Nephron (organoid): Measurements from ENCODE around the gene RAD18.
A peak's percentile ranks its signal among the peaks of the same experiment; 100 is the strongest.

Experiments
- H3K27ac Mint-ChIP-seq, 3 experiments: 2 replicates each; pipeline ENCODE4 v1.8.0; 2020; ENCODE audit warnings: mixed read lengths in 3 of 3, mild to moderate bottlenecking in 2 of 3, moderate library complexity in 1 of 3
- H3K27me3 Mint-ChIP-seq: 2 replicates; pipeline ENCODE4 v1.8.0; 2021; ENCODE audit warnings: low read depth, mild to moderate bottlenecking, moderate library complexity, mixed read lengths
- H3K36me3 Mint-ChIP-seq: 2 replicates; pipeline ENCODE4 v1.8.0; 2020; ENCODE audit warnings: low read depth, mixed read lengths
- H3K4me1 Mint-ChIP-seq: 2 replicates; pipeline ENCODE4 v1.8.0; 2020; ENCODE audit warnings: mixed read lengths
- H3K4me3 Mint-ChIP-seq, 3 experiments: 2 replicates each; pipeline ENCODE4 v1.8.0; 2020; ENCODE audit warnings: mild to moderate bottlenecking in 3 of 3, mixed read lengths in 3 of 3, moderate library complexity in 2 of 3
- H3K9me3 Mint-ChIP-seq: 2 replicates; pipeline ENCODE4 v1.8.0; 2020; ENCODE audit warnings: mixed read lengths
- TF ChIP-seq, protein P1 (sequence below), 3 experiments: fragments of 200-600 bp; sonication (generic); IDR thresholded peaks; one replicate each; pipeline ENCODE4 v1.5.0; 2021; ENCODE audit warnings: antibody characterized with exemption in 3 of 3; ENCODE audit not compliant: unreplicated experiment in 3 of 3

Gene RAD18

DNA sequence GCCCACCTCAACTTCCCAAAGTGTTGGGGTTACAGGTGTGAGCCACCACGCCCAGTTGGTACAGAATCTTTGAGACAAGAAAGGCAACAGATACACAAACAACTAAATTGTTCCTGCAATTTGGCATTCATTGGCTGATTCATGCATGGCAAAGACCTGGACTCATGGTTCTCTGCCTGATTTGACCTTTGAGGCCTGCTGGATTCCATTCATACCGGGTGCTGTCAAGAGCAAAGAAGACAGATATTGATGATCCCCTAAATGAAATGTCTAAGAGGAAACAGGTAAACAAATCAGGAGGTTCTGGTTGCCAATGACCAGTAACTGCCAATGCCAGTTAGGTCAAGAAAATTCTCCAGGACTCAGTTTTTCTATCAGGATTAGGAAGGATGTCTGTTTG lies 43.9 kb upstream of the RAD18 start:
- Mint-ChIP-seq H3K27me3 (no peaks in the 10 kb centered on the region), H3K9me3 (no peaks in the 10 kb centered on the region), H3K36me3 (peaks cover 63% of the 10 kb centered on the region), H3K4me1 (peaks cover 8% of the 10 kb centered on the region), H3K27ac (no peak overlapping the region), H3K4me3 (no peak overlapping the region)
- TF ChIP-seq, protein P1, sequence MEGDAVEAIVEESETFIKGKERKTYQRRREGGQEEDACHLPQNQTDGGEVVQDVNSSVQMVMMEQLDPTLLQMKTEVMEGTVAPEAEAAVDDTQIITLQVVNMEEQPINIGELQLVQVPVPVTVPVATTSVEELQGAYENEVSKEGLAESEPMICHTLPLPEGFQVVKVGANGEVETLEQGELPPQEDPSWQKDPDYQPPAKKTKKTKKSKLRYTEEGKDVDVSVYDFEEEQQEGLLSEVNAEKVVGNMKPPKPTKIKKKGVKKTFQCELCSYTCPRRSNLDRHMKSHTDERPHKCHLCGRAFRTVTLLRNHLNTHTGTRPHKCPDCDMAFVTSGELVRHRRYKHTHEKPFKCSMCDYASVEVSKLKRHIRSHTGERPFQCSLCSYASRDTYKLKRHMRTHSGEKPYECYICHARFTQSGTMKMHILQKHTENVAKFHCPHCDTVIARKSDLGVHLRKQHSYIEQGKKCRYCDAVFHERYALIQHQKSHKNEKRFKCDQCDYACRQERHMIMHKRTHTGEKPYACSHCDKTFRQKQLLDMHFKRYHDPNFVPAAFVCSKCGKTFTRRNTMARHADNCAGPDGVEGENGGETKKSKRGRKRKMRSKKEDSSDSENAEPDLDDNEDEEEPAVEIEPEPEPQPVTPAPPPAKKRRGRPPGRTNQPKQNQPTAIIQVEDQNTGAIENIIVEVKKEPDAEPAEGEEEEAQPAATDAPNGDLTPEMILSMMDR (IDR thresholded peaks at IDR 0.05; ENCODE audit: unreplicated experiment in 3 of 3) = no peak

DNA sequence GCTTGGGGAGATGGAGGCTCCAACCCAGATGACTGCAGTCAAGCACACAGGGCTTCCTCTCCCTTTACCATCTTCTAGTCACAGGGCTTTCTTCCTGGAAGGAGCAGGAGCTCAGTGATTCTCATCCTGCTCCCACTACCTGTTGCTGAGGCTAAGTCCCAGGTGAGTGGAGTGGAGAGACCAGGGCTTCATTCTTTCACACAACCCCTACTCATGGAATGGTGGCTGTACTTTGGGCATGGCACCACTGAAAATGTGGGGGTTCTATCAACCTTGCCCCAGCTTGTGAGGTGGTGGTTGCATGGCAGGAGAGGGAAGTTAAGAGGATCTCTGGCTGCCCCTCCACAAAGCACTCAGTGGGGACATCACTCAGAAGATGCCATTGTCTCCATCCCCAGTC lies 36.8 kb upstream of the RAD18 start:
- Mint-ChIP-seq H3K36me3 (peaks cover 8% of the 10 kb centered on the region), H3K27me3 (peaks cover 5% of the 10 kb centered on the region), H3K4me3 (no peak overlapping the region), H3K27ac (no peak overlapping the region), H3K9me3 (no peaks in the 10 kb centered on the region), H3K4me1 (peaks cover 6% of the 10 kb centered on the region)
- TF ChIP-seq, protein P1 (IDR thresholded peaks at IDR 0.05; ENCODE audit: unreplicated experiment in 3 of 3) = no peak

DNA sequence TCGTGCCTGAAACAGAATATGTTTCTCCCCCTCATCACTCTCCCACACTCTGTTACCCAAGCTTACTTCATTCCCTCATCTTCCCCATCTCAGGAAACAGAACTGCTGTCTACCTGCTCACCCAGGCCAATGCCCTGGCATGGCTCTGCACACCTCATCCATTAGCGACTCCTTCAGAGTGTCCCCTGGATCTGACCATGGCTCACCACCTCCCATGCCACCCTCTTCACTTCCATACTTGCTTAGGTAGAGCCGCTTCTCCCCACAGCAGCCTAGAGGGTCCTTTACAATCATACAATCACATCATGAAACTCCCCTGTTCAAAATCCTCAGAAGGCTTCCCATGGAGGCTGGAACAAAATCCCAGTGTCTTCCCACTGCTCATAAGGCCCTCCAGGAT lies 33.9 kb upstream of the RAD18 start:
- H3K4me1 Mint-ChIP-seq = peaks cover 6% of the 10 kb centered on the region
- H3K27ac Mint-ChIP-seq = no peak overlapping the region
- no peaks in the 10 kb centered on the region for H3K9me3 Mint-ChIP-seq
- no peak overlapping the region for H3K4me3 Mint-ChIP-seq
- H3K27me3 Mint-ChIP-seq = peaks cover 5% of the 10 kb centered on the region
- TF ChIP-seq, protein P1 (IDR thresholded peaks at IDR 0.05; ENCODE audit: unreplicated experiment in 3 of 3) = no peak
- H3K36me3 Mint-ChIP-seq = no peaks in the 10 kb centered on the region

DNA sequence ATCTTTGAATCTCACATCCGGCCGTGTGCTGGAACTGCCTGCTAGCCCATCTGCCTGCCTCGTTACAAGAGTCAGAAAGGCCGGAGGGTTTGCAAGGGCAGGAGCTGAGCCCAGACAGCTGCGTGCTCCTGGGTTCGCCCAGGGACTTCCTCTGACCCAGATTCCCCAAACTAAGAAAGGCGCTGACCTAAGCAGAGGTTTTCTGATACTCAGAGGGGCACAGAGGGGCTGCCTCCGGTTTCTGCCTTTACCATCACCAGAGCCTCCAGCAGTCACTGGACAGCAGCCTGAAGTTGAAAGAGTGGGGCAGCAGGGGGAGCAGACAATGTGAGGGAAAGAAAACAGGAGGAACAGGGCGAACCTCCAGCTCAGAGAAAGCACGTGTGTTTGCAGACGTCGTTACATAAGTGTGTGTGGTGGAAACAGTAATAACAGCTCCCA lies 33.4 kb upstream of the RAD18 start:
- Mint-ChIP-seq H3K9me3 (no peaks in the 10 kb centered on the region), H3K27me3 (peaks cover 5% of the 10 kb centered on the region), H3K27ac (peak overlapping the region in 1 of 3 experiments; percentile 9), H3K4me3 (no peak overlapping the region), H3K36me3 (peaks cover 2% of the 10 kb centered on the region), H3K4me1 (peaks cover 6% of the 10 kb centered on the region)
- TF ChIP-seq, protein P1 (IDR thresholded peaks at IDR 0.05; ENCODE audit: unreplicated experiment in 3 of 3) = peak; percentile 31 to 40 (median 38)

DNA sequence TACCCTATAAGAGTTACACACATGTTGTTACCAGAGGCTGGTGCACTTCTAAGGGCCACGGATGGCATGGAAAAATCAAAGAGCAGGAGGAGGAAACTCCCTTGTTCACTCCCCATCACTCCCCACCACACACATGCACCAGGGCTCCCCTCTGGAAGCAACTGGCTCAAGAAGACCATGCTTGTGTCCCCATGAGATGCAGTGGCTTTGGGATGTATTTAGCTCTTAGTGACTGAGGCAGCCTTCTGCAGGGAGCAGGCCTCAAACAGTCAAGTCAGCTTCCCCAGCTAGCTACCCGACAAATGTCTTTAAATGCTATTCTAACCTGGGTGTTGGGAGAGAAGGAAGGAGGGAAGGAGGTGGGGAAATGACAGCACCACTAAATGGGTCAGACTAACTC lies 32.9 kb upstream of the RAD18 start:
- no peaks in the 10 kb centered on the region for H3K9me3 Mint-ChIP-seq
- peaks cover 6% of the 10 kb centered on the region for H3K36me3 Mint-ChIP-seq
- no peak overlapping the region for H3K4me3 Mint-ChIP-seq
- TF ChIP-seq, protein P1 (IDR thresholded peaks at IDR 0.05; ENCODE audit: unreplicated experiment in 3 of 3) = no peak
- H3K27ac Mint-ChIP-seq = no peak overlapping the region
- peaks cover 10% of the 10 kb centered on the region for H3K4me1 Mint-ChIP-seq
- H3K27me3 Mint-ChIP-seq = peaks cover 5% of the 10 kb centered on the region

DNA sequence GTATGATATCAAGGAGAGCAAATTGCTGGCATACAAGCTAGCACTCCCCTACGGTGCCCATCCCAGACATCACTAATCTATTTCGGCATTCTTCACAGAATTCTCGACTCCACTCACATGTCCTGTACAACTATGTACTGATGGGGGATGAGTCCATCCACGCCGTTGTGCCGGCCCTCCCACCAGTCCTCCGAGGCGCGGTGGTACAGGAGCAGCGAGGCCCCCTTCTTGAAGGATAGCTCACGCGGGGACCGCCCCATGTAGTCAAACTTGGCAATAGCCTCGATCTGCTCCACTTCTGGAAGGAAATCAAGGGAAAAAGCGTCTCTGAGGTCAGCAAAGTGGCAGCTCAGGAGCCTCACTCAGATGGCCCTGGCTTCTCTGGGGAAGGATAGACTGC lies 31.0 kb upstream of the RAD18 start:
- peaks cover 18% of the 10 kb centered on the region for H3K4me1 Mint-ChIP-seq
- H3K9me3 Mint-ChIP-seq = no peaks in the 10 kb centered on the region
- H3K36me3 Mint-ChIP-seq = peaks cover 12% of the 10 kb centered on the region
- H3K4me3 Mint-ChIP-seq = no peak overlapping the region
- TF ChIP-seq, protein P1 (IDR thresholded peaks at IDR 0.05; ENCODE audit: unreplicated experiment in 3 of 3) = no peak
- peaks cover 5% of the 10 kb centered on the region for H3K27me3 Mint-ChIP-seq
- no peak overlapping the region for H3K27ac Mint-ChIP-seq
